PFSK-1 (cell line): ENCODE results near the gene RPL35.

Source experiments
- FOXP2 ChIP-seq: optimal IDR thresholded peaks from 2 replicates; pipeline ENCODE3; 2011; ENCODE audit warnings: borderline replicate concordance, control low read depth, inconsistent platforms; ENCODE audit not compliant: insufficient read depth; ENCODE audit errors: extremely low read length, extremely low read depth
- POLR2AphosphoS5 ChIP-seq: IDR thresholded peaks from 2 replicates; pipeline ENCODE4 v1.6.1; 2012; ENCODE audit warnings: low read depth, mild to moderate bottlenecking, control low read depth, low read length, moderate library complexity
- SIN3A ChIP-seq: IDR thresholded peaks from 2 replicates; pipeline ENCODE4 v1.6.1; 2012; ENCODE audit warnings: mild to moderate bottlenecking, low read length, moderate library complexity, borderline replicate concordance; ENCODE audit not compliant: insufficient read depth
- TAF1 ChIP-seq: IDR thresholded peaks from 2 replicates; pipeline ENCODE4 v1.6.1; 2012; ENCODE audit warnings: low read length, control low read depth, borderline replicate concordance; ENCODE audit not compliant: insufficient read depth
- TF ChIP-seq, protein P1 (sequence below), 2 experiments: IDR thresholded peaks; 2 replicates each; pipeline versions ENCODE4 v1.6.1 to v1.8.0; 2011 to 2012; ENCODE audit warnings: low read depth in 2 of 2, low read length in 2 of 2, control low read depth in 1 of 2, inconsistent platforms in 1 of 2, mild to moderate bottlenecking in 1 of 2, moderate library complexity in 1 of 2; ENCODE audit not compliant: insufficient read depth in 1 of 2

DNA sequence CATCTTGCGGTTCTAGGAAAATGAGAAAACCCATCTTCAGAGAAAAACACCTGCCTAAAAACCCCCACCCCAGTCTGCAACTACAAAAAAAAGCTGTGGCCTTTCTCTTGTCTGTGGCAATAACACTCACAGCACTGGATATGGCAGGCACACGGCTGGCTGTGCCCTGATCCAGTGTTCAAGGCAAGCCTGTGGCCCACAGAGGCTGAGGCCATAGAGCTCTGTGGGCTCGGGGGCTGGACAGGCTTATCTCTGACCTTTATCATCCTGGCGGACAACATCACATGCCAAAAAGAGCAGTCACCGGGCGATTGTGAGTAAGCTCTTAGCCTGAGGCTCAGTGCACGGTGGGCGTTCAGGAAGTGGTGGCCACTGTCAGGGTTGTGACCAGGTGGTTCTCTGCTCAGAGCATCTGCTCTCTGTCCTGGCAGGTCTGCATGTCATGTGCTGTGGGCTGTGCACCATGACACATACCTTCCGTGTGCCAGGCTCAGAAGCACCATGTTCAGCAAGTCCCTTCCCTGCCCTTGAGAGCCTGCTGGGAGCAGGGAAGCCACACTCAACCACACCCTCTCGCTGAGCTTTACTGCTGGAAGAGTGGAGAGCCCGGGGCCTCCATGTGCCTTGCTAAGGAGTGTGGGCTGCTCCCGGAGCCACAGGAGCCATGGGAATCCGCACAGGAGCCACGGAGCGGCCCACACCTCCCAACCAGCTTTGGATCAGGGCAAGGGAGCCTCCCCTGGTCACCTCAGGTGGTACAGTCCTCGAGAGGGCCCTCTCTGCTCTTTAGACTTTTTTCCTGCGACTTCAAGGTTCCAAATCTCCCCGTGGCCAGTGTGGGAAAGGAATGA lies 43.1 kb downstream of the RPL35 start:
- no peak for TF ChIP-seq POLR2AphosphoS5
- TF ChIP-seq, protein P1, sequence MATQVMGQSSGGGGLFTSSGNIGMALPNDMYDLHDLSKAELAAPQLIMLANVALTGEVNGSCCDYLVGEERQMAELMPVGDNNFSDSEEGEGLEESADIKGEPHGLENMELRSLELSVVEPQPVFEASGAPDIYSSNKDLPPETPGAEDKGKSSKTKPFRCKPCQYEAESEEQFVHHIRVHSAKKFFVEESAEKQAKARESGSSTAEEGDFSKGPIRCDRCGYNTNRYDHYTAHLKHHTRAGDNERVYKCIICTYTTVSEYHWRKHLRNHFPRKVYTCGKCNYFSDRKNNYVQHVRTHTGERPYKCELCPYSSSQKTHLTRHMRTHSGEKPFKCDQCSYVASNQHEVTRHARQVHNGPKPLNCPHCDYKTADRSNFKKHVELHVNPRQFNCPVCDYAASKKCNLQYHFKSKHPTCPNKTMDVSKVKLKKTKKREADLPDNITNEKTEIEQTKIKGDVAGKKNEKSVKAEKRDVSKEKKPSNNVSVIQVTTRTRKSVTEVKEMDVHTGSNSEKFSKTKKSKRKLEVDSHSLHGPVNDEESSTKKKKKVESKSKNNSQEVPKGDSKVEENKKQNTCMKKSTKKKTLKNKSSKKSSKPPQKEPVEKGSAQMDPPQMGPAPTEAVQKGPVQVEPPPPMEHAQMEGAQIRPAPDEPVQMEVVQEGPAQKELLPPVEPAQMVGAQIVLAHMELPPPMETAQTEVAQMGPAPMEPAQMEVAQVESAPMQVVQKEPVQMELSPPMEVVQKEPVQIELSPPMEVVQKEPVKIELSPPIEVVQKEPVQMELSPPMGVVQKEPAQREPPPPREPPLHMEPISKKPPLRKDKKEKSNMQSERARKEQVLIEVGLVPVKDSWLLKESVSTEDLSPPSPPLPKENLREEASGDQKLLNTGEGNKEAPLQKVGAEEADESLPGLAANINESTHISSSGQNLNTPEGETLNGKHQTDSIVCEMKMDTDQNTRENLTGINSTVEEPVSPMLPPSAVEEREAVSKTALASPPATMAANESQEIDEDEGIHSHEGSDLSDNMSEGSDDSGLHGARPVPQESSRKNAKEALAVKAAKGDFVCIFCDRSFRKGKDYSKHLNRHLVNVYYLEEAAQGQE (IDR thresholded peaks at IDR 0.05; ENCODE audit: insufficient read depth in 1 of 2, low read depth in 2 of 2, low read length in 2 of 2) = no peak
- no peak for TF ChIP-seq FOXP2
- no peak for TF ChIP-seq TAF1
- TF ChIP-seq SIN3A = no peak
